ENCODE measurements around the gene MAN2A1.

- TF ChIP-seq CTCF (conservative IDR thresholded peaks at IDR 0.05 in 1 of 2, IDR thresholded peaks at IDR 0.05 in 1 of 2; ENCODE audit: low read depth in 1 of 2, low read length in 2 of 2), result no peak
- TF ChIP-seq EZH2 (IDR thresholded peaks at IDR 0.05; ENCODE audit: low read length, missing control alignments), result no peak
These were observed 66.9 kb downstream of the MAN2A1 start for GRCh38 chr5:109756543-109757185.

All from fibroblast of lung (primary cell).